HG03196 (cell line): ENCODE data around the gene MANSC4.
"Not testable (repeated sequence)": the region's sequence is repeated elsewhere in the genome, so short reads cannot be mapped to it uniquely, and the experiment has no call there.

Source experiments
- ATAC-seq: cut with Tn5 transposase; IDR thresholded peaks from one replicate; pipeline ENCODE4 v1.9.1; 2021; ENCODE audit not compliant: unreplicated experiment

MANSC4 gene

DNA sequence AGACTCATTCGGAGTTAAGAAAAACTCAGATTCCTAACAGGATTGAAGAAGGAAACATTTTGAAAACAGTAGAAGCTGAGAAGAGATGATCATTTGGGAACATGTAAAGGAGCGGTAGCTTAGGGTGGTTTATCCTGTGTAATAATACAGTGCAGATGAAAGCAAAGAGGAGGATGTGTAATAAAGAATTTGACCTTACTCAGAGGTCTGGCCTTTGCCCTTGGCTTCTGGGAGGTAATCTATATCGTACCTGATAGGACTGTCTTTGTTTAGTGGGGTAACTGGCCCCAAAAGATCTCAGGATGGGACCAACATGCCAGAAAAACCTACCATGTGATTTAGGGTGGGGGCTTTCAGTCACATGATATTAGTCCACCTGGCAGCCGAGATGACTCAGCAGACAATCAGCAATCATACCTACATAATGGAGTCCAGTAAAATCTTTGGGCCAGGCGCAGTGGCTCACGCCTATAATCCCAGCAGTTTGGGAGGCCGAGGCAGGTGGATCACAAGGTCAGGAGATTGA lies 23.3 kb downstream of the MANSC4 start:
- no peak for ATAC-seq

DNA sequence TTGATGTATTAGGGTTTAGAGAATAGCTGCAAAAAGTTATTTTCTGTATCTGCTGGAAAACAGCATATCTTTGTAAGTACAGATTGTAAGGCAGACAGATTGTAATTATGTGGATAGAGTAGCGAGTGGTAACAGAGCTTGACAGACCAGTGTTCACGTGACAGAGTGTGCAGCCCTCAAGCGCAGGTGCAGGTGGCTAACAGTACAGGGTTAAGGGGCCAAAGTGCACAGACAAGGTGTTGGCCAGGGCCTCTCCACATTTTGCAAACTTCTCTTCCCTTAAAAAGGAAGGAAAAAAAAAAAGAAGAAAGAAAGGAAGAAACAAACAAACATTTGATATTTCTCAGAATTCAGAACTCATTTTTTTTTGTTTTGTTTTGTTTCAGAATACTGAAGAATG lies 25.2 kb downstream of the MANSC4 start:
- no peak for ATAC-seq

DNA sequence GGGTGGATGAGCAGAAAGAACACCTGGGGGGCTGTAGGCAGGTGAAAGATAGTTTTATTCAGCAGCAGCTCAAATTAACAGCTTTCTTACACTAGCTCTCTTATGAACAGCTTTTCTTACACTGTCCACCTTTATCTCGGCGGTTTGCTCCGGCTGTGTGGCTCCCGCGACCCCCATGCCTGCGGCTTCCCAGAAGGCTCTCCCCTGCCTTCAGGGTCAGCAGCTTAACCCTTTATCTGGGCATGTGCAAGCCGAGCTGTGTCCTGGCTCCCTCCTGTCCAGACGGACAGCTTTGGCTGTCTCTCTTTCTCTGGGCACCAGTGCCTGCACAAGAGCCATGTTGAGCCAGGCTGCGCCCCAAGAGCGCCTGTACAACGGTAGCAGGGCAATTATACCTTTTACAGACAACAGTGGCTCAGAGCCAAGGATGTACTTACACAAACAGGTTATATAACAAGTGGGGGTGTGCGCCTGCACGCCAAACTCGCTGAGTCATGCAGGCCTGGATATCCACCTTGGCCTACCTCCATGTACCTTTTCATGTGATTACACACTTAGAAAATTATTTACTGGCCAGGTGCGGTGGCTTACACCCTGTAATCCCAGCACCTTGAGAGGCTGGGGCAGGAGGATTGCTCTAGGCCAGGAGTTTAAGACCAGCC lies 28.5 kb downstream of the MANSC4 start:
- ATAC-seq = no peak

DNA sequence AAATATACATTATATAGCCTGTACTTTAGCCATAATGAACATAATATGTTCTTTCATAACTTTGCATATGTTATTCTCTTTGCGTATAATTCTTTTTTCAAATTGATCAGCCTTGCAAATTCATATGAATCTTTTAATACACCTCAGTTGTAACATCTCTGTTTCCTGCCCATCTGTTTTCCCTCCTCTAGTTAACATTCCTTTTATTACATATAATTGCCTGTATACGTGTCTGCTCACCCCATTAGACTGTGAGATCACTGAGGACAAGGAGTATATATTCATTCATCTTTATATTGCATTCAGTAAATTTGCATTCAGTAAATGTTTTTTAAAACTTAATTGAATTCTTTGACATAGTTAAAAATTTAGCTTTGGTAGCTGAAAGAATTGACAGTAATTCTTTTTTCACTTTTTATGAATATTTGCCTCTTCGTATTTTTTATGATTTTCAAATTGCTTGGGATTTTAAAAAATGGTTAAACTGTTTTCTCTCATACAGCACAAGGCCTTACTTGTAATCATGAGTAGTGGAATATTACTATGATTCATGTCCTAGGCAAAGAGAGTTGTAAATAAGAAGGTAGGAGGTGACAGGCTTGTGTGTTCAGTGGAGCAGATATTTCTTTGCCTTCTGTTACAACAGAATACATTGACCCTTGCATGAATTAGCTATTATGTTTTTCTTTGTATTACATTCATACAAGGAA lies 32.8 kb downstream of the MANSC4 start:
- no peak for ATAC-seq

DNA sequence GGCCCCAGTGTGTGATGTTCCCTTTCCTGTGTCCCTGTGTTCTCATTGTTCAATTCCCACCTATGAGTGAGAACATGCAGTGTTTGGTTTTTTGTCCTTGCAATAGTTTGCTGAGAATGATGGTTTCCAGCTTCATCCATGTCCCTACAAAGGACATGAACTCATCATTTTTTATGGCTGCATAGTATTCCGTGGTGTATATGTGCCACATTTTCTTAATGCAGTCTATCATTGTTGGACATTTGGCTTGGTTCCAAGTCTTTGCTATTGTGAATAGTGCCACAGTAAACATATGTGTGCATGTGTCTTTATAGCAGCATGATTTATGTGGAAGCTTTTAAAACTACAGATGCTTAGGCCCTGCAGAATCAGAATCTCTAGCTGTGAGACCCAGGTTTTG lies 34.3 kb downstream of the MANSC4 start:
- not testable (repeated sequence) for ATAC-seq

DNA sequence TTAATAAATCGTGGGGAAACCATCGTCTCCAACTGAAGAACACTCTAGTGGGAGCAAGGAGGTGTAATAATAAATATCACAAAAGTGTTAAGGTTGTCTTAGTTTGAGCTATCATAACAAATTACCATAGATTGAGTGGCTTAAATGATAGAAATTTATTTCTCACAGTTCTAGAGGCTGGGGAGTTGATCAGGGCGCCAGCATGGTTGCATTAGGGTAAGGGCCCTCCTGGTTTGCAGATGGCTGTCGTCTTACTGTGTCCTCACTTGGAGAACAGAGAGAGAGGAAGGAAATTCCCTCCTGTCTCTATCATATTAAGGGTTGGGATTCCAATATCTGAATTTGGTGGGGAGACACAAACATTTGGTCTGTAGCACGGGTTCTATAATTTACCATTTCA lies 36.4 kb downstream of the MANSC4 start:
- ATAC-seq = no peak

DNA sequence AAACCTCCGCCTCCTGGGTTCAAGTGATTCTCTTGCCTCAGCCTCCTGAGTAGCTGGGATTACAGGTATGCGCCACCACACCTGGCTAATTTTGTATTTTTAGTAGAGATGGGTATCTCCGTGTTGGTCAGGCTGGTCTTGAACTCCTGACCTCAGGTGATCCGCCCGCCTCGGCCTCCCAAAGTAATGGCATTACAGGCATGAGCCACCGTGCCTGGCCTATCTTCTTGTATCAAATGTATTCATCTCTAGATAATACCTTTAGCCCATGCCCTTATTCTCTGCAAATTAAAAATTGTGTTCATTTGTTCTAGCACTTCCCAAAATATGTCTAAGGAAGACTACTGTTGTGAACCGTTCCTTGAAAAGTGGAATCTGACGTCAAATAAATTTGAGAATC lies 45.7 kb downstream of the MANSC4 start:
- ATAC-seq = not testable (repeated sequence)

DNA sequence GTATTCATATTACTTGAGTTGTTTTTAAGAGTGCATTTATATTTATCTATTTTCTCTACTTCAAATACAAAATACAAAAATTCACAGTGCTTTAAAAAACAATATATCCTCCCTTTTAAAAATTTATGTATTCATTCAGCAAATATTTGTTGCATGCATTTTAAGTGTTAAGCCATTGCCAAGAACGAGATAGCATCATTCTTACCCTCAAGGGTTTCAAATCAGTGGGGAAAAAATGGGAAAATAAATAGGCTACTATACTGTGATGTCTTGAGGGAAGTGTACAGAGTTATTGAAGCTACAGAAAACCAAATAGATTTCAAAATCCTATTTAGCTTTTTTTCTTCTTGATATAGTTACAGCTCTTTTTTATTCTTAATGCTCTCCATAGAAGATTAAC lies 46.2 kb downstream of the MANSC4 start:
- no peak for ATAC-seq

DNA sequence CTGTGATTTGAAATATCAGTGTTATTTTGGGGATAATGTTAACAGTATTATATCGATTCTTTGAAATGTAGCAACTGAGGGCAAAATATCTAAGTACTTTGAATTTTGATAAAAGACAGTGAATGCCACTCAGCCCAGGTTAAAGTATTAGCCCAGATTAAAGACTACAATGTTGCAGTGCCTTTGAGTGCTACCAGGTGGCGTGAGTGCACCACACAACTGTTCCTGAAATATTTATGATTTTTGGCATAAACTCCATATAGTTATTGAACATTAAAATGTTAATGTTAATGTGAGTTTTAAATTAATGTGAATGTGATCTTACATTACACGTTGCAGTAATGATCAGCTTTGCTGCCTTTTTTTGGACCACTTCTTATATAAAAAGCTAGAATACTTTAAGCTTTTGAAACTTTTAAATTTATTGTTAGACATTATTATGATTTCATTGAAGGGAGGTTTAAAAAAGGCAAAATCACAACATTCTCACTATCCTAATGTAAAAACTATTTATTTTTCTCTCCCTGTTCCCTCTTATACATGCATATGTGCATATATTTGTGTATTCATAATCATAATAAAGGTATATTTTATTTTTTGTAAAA lies 46.9 kb downstream of the MANSC4 start:
- peak; percentile 67 for ATAC-seq

DNA sequence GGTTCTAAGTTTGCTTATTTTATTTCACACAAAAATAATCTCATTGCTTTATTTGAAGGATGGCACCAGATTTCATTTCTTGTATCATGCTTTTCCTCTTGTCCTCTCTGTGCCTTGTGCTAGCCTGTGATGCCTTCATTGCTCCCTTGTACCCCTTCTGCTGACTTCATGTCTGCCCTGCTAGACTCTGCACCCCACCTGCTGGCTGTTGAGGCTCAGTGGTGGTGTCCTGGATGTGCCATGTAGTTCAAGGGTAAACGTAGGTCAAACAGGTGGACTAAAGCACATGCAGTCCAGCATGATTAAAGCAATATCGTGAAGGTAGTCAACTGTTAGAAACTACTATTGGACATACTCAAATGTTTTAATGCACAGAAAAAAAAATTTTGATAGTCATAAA lies 47.8 kb downstream of the MANSC4 start:
- ATAC-seq = no peak

DNA sequence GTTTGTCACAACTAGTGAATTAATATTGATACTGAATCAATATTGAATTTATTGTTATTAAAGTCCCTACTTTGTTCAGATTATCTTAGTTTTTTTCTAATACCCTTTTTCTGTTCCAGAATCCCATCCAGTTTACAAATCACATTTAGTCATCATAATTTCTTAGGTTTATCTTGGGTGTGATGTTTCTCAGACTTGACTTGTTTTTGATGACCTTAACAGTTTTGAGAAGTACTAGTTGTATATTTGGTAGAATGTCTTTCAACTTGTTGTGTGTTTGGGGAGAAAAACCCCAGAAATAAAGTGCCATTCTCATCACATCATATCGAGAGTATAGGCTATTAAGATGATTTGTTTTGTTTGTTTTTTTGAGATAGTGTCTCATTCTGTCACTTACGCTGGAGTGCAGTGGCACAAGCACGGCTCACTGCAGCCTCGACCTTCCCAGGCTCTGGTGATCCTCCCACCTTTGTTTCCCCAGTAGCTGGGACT lies 49.9 kb downstream of the MANSC4 start:
- no peak for ATAC-seq

DNA sequence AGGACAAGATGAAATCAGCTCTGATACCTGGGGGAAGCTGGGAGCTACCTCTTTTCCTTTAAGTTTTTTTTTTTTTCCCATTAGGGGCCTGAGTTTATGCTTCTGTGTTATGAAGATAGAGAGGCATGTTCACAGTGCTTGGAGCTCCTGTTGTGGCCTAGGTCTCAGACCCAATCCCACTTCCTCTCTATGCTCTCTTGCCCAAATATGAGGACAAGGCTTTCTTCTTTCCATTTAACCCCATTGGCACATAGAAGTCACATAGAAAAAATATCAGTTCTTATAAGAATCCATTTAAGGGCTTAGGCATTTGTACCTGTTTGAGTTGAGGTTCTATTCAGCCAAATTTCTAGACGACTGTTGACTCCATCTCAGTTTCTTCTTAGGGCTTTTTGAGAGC lies 56.8 kb downstream of the MANSC4 start:
- ATAC-seq = no peak
